Sigmoid colon (tissue), 4 donors: ENCODE measurements around the gene SLC15A1.

Source experiments
- POLR2A ChIP-seq, 2 donors: fragments of 450-650 bp; IDR thresholded peaks; one replicate each; pipeline ENCODE4 v1.6.1; 2016; ENCODE audit warnings: antibody characterized with exemption in 2 of 2, mild to moderate bottlenecking in 2 of 2, moderate library complexity in 2 of 2
- POLR2AphosphoS5 ChIP-seq, 4 donors: sonication (generic); formaldehyde crosslinking; IDR thresholded peaks; one replicate each; pipeline ENCODE4 v1.6.1; 2017; ENCODE audit warnings: antibody characterized with exemption in 4 of 4
- TF ChIP-seq, protein P1 (sequence below), 4 experiments: fragments of 450-650 bp in 3 of 4; fragments of 200-600 bp in 1 of 4; IDR thresholded peaks; one replicate each; pipeline ENCODE4 v1.5.1; 2016 to 2019; ENCODE audit warnings: antibody characterized with exemption in 4 of 4, mild to moderate bottlenecking in 3 of 4, moderate library complexity in 2 of 4

- no peak for TF ChIP-seq POLR2A (IDR thresholded peaks at IDR 0.05)
- TF ChIP-seq, protein P1, sequence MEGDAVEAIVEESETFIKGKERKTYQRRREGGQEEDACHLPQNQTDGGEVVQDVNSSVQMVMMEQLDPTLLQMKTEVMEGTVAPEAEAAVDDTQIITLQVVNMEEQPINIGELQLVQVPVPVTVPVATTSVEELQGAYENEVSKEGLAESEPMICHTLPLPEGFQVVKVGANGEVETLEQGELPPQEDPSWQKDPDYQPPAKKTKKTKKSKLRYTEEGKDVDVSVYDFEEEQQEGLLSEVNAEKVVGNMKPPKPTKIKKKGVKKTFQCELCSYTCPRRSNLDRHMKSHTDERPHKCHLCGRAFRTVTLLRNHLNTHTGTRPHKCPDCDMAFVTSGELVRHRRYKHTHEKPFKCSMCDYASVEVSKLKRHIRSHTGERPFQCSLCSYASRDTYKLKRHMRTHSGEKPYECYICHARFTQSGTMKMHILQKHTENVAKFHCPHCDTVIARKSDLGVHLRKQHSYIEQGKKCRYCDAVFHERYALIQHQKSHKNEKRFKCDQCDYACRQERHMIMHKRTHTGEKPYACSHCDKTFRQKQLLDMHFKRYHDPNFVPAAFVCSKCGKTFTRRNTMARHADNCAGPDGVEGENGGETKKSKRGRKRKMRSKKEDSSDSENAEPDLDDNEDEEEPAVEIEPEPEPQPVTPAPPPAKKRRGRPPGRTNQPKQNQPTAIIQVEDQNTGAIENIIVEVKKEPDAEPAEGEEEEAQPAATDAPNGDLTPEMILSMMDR (IDR thresholded peaks at IDR 0.05): no peak
- no peak for TF ChIP-seq POLR2AphosphoS5 (IDR thresholded peaks at IDR 0.05)
Measured at GRCh38 chr13:98765996-98766519, 13.6 kb upstream of the SLC15A1 start.
